SK-N-SH (cell line): ENCODE measurements around the gene AKAP6. TPM values are rescaled to one million over a fixed set of nuclear protein-coding genes. Genes with fewer than 3 reads are reported as not detected.

Experiments
- CTCF ChIA-PET: fragments of 300-600, 350-600 bp; formaldehyde crosslinking; extraction: SDS; loops from one replicate; lab custom pipeline; 2021; lab: Yijun Ruan, JAX
- POLR2A ChIA-PET: fragments of 350-600 bp; sonication (Branson Sonifier 250); formaldehyde crosslinking; extraction: SDS; loops from one replicate; lab custom pipeline; 2020; ENCODE audit warnings: antibody characterized with exemption, inconsistent platforms; lab: Yijun Ruan, JAX
- DNase-seq: peaks from one replicate; pipeline ENCODE4 v3.0.0; 2012
- H2AFZ ChIP-seq: fragments of 200-600 bp; sonication (generic); 2 replicates; pipeline ENCODE4 v1.8.1; 2016; ENCODE audit warnings: antibody characterized with exemption, mild to moderate bottlenecking, low read depth
- H3F3A ChIP-seq: fragments of 200-600 bp; sonication (generic); replicated peaks from 2 replicates; pipeline ENCODE3; 2016; ENCODE audit warnings: antibody characterized with exemption, mild to moderate bottlenecking; ENCODE audit not compliant: insufficient read depth
- H3K27ac ChIP-seq, 2 experiments: fragments of 200-500 bp in 1 of 2; fragments of 200-600 bp in 1 of 2; sonication (Bioruptor generic) in 1 of 2; sonication (generic), shearing (Covaris generic) in 1 of 2; 2 replicates each; pipeline versions ENCODE4 v1.5.1 to v1.6.1; 2014 to 2016; ENCODE audit warnings: low read depth in 2 of 2, inconsistent platforms in 1 of 2, low read length in 1 of 2, mild to moderate bottlenecking in 1 of 2, mixed read lengths in 1 of 2
- H3K27me3 ChIP-seq: fragments of 200-600 bp; sonication (generic), shearing (Covaris generic); 2 replicates; pipeline ENCODE4 v1.6.1; 2016; ENCODE audit warnings: mixed run types; ENCODE audit not compliant: insufficient read depth
- H3K36me3 ChIP-seq, 2 experiments: fragments of 200-500 bp in 1 of 2; fragments of 200-600 bp in 1 of 2; sonication (Bioruptor generic) in 1 of 2; sonication (generic) in 1 of 2; replicated peaks in 1 of 2; 2 replicates each; pipeline versions ENCODE3 to v1.5.1; 2014 to 2016; ENCODE audit warnings: low read length in 1 of 2, mild to moderate bottlenecking in 1 of 2; ENCODE audit not compliant: insufficient read depth in 2 of 2, control insufficient read depth in 1 of 2
- H3K4me1 ChIP-seq, 2 experiments: fragments of 200-500 bp in 1 of 2; fragments of 200-600 bp in 1 of 2; sonication (Bioruptor generic) in 1 of 2; sonication (generic), shearing (Covaris generic) in 1 of 2; 2 replicates each; pipeline versions ENCODE4 v1.5.1 to v1.6.1; 2014 to 2016; ENCODE audit warnings: low read depth in 1 of 2, low read length in 1 of 2, mixed run types in 1 of 2; ENCODE audit not compliant: insufficient read depth in 2 of 2, control insufficient read depth in 1 of 2
- H3K4me2 ChIP-seq: fragments of 200-600 bp; sonication (generic), shearing (Covaris generic); 2 replicates; pipeline ENCODE4 v1.6.1; 2017; ENCODE audit warnings: mixed run types
- H3K4me3 ChIP-seq, 2 experiments: fragments of 200-500 bp in 1 of 2; fragments of 200-600 bp in 1 of 2; sonication (Bioruptor generic) in 1 of 2; sonication (generic), shearing (Covaris generic) in 1 of 2; 2 replicates each; pipeline versions ENCODE4 v1.5.1 to v1.8.1; 2014 to 2016; ENCODE audit warnings: low read depth in 2 of 2, inconsistent platforms in 1 of 2, low read length in 1 of 2, mild to moderate bottlenecking in 1 of 2, mixed read lengths in 1 of 2, moderate library complexity in 1 of 2
- H3K79me2 ChIP-seq: fragments of 200-600 bp; sonication (generic); 2 replicates; pipeline ENCODE4 v1.8.1; 2017; ENCODE audit warnings: mild to moderate bottlenecking; ENCODE audit not compliant: insufficient read depth
- H3K9ac ChIP-seq: fragments of 200-600 bp; sonication (generic); 2 replicates; pipeline ENCODE4 v1.6.1; 2017; ENCODE audit warnings: mixed run types
- H3K9me2 ChIP-seq: fragments of 200-600 bp; sonication (generic); 2 replicates; pipeline ENCODE4 v1.6.1; 2017; ENCODE audit warnings: mixed run types
- H3K9me3 ChIP-seq: fragments of 200-600 bp; sonication (generic); 2 replicates; pipeline ENCODE4 v1.6.1; 2017; ENCODE audit warnings: mixed run types, mild to moderate bottlenecking, moderate library complexity
- H4K20me1 ChIP-seq: fragments of 200-600 bp; sonication (generic); 2 replicates; pipeline ENCODE4 v1.6.1; 2017; ENCODE audit warnings: mild to moderate bottlenecking, mixed run types; ENCODE audit not compliant: insufficient read depth
- CTCF ChIP-seq: fragments of 200-600 bp; sonication (generic); IDR thresholded peaks from 2 replicates; pipeline ENCODE4 v1.6.1; 2017; ENCODE audit warnings: antibody characterized with exemption, mild to moderate bottlenecking, moderate library complexity
- EZH2phosphoT487 ChIP-seq: fragments of 200-600 bp; sonication (generic); IDR thresholded peaks from 2 replicates; pipeline ENCODE4 v1.6.1; 2017; ENCODE audit warnings: low read depth, mixed run types, mild to moderate bottlenecking, antibody characterized with exemption, moderate library complexity, borderline replicate concordance
- FOXJ3 ChIP-seq: sonication (generic); formaldehyde crosslinking; IDR thresholded peaks from 2 replicates; pipeline ENCODE4 v1.5.1; 2020; ENCODE audit warnings: mild to moderate bottlenecking, missing genetic modification reagents
- FOXM1 ChIP-seq: IDR thresholded peaks from 2 replicates; pipeline ENCODE4 v1.4.0; 2012; ENCODE audit warnings: low read depth, mild to moderate bottlenecking
- GATA2 ChIP-seq: sonication (generic); formaldehyde crosslinking; IDR thresholded peaks from 2 replicates; pipeline ENCODE4 v1.5.0; 2020; ENCODE audit warnings: mild to moderate bottlenecking, missing genetic modification reagents
- IRF3 ChIP-seq: fragments of 150-350 bp; IDR thresholded peaks from 2 replicates; pipeline ENCODE4 v1.6.1; 2016; ENCODE audit warnings: mild to moderate bottlenecking, low read depth, low read length
- POLR2AphosphoS5 ChIP-seq: IDR thresholded peaks from 2 replicates; pipeline ENCODE4 v1.6.1; 2012; ENCODE audit warnings: low read depth, low read length
- RAD21 ChIP-seq: IDR thresholded peaks from 2 replicates; pipeline ENCODE4 v1.6.1; 2012; ENCODE audit warnings: mild to moderate bottlenecking, low read length
- RCOR1 ChIP-seq: fragments of 150-350 bp; IDR thresholded peaks from 2 replicates; pipeline ENCODE4 v1.6.1; 2017; ENCODE audit warnings: antibody characterized with exemption, low read length
- REST ChIP-seq: IDR thresholded peaks from 2 replicates; pipeline ENCODE4 v1.6.1; 2012; ENCODE audit warnings: mild to moderate bottlenecking, low read depth, low read length, moderate library complexity
- RXRA ChIP-seq: IDR thresholded peaks from 2 replicates; pipeline ENCODE4 v1.4.0; 2012; ENCODE audit warnings: low read depth, mild to moderate bottlenecking, borderline replicate concordance
- TAF1 ChIP-seq: IDR thresholded peaks from 2 replicates; pipeline ENCODE4 v1.6.1; 2012; ENCODE audit warnings: low read depth, mild to moderate bottlenecking, low read length, moderate library complexity, borderline replicate concordance
- TCF12 ChIP-seq: IDR thresholded peaks from 2 replicates; pipeline ENCODE4 v1.4.0; 2012
- USF1 ChIP-seq: IDR thresholded peaks from 2 replicates; pipeline ENCODE4 v1.4.0; 2012; ENCODE audit warnings: low read depth, borderline replicate concordance
- YY1 ChIP-seq: IDR thresholded peaks from 2 replicates; pipeline ENCODE4 v1.4.0; 2012; ENCODE audit warnings: low read depth, mild to moderate bottlenecking
- WGBS: methylation state at CpG from one replicate; pipeline ENCODE4 v1.1.6; 2017; ENCODE audit warnings: low lambda C conversion rate; 5-methylcytosine and 5-hydroxymethylcytosine counted together
- polyA plus RNA-seq, 3 experiments: library from polyadenylated mRNA; depleted of rRNA; stranded (reverse); fragments of >200 nt; gene quantifications; 2 replicates each; pipeline ENCODE4 v1.2.3, GENCODE V29; 2012
- TF ChIP-seq, protein P1 (sequence below): fragments of 150-350 bp; IDR thresholded peaks from 2 replicates; pipeline ENCODE4 v1.6.1; 2017; ENCODE audit warnings: antibody characterized with exemption, low read length, low read depth, borderline replicate concordance
- TF ChIP-seq, protein P2 (sequence below): IDR thresholded peaks from 2 replicates; pipeline ENCODE4; 2012
- TF ChIP-seq, protein P3 (sequence below): IDR thresholded peaks from 2 replicates; pipeline ENCODE4 v1.4.0; 2012; ENCODE audit warnings: low read depth, borderline replicate concordance

AKAP6 gene
- polyA plus RNA-seq, 1 of the 3 experiments (the other 2 are of a cell fraction) = 1.7 TPM

DNA sequence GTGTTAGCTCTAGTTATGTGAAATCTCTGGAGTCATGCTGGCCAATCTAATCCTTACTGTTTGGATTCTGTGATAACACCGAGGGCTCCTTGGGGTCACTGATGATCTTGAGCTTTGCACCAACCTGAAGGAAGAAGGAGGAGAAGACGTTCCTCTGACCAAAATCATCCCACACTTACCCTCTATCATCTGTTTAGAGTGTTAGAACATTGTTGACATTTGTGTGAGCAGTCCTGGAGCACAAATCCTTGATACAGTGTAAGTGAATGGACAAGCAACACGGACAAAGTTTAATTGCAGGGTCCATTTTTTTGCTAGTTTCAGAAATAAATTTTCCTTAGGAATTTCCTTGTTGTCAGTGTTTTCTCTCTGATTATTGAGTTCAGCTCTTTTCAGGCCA lies 181.7 kb downstream of the AKAP6 start:
- POLR2A ChIA-PET = no interaction called here
- H3K4me2 ChIP-seq = no peak overlapping the region; the same call in 1 of the 2 replicates
- peak overlapping the region; percentile 25 for H3K9ac ChIP-seq
- no peaks in the 10 kb centered on the region for H3K27me3 ChIP-seq
- H3F3A ChIP-seq = peaks cover 58% of the 10 kb centered on the region
- H3K9me3 ChIP-seq = no peaks in the 10 kb centered on the region
- H2AFZ ChIP-seq = peak overlapping the region; percentile 15; the same call in 1 of the 2 replicates
- DNase-seq = no peak
- no peaks in the 10 kb centered on the region for H3K9me2 ChIP-seq
- no peaks in the 10 kb centered on the region for H4K20me1 ChIP-seq
- no peak for TF ChIP-seq FOXM1
- TF ChIP-seq IRF3 = no peak
- no peak for TF ChIP-seq TAF1
- TF ChIP-seq REST = no peak
- TF ChIP-seq, protein P1, sequence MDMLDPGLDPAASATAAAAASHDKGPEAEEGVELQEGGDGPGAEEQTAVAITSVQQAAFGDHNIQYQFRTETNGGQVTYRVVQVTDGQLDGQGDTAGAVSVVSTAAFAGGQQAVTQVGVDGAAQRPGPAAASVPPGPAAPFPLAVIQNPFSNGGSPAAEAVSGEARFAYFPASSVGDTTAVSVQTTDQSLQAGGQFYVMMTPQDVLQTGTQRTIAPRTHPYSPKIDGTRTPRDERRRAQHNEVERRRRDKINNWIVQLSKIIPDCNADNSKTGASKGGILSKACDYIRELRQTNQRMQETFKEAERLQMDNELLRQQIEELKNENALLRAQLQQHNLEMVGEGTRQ = no peak
- no peak for TF ChIP-seq CTCF
- no peak for TF ChIP-seq POLR2AphosphoS5
- TF ChIP-seq GATA2 = no peak
- TF ChIP-seq, protein P2, sequence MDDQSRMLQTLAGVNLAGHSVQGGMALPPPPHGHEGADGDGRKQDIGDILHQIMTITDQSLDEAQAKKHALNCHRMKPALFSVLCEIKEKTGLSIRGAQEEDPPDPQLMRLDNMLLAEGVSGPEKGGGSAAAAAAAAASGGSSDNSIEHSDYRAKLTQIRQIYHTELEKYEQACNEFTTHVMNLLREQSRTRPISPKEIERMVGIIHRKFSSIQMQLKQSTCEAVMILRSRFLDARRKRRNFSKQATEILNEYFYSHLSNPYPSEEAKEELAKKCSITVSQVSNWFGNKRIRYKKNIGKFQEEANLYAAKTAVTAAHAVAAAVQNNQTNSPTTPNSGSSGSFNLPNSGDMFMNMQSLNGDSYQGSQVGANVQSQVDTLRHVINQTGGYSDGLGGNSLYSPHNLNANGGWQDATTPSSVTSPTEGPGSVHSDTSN = no peak
- TF ChIP-seq, protein P3, sequence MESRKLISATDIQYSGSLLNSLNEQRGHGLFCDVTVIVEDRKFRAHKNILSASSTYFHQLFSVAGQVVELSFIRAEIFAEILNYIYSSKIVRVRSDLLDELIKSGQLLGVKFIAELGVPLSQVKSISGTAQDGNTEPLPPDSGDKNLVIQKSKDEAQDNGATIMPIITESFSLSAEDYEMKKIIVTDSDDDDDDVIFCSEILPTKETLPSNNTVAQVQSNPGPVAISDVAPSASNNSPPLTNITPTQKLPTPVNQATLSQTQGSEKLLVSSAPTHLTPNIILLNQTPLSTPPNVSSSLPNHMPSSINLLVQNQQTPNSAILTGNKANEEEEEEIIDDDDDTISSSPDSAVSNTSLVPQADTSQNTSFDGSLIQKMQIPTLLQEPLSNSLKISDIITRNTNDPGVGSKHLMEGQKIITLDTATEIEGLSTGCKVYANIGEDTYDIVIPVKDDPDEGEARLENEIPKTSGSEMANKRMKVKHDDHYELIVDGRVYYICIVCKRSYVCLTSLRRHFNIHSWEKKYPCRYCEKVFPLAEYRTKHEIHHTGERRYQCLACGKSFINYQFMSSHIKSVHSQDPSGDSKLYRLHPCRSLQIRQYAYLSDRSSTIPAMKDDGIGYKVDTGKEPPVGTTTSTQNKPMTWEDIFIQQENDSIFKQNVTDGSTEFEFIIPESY = no peak
- no peak for TF ChIP-seq EZH2phosphoT487
- TF ChIP-seq USF1 = no peak
- TF ChIP-seq RXRA = no peak
- no peak for TF ChIP-seq TCF12
- no peak for TF ChIP-seq YY1
- no peak for TF ChIP-seq RCOR1
- TF ChIP-seq FOXJ3 = no peak
- TF ChIP-seq RAD21 = no peak
- CTCF ChIA-PET = interaction anchor here (0.6 to 5.0 kb wide), 2 partner anchors 8 to 103 kb away, joined by 3 to 27 read pairs; no protein-coding TSS in a partner anchor
- H3K4me3 ChIP-seq = no peak overlapping the region
- no peaks in the 10 kb centered on the region for H3K36me3 ChIP-seq
- H3K79me2 ChIP-seq = peaks cover 40% of the 10 kb centered on the region
- 77% methylated on average over 3 of the region's 3 CpGs for WGBS
- peaks cover 3 to 51% of the 10 kb centered on the region in 2 experiments; a peak in 3 of 4 replicates for H3K4me1 ChIP-seq
- peak overlapping the region; percentile 70 to 94 for H3K27ac ChIP-seq
